ENCODE measurements around the gene ZNF442. TPM values are rescaled to one million over a fixed set of nuclear protein-coding genes. Genes with fewer than 3 reads are reported as not detected.
A peak's percentile ranks its signal among the peaks of the same experiment; 100 is the strongest.

The ZNF442 gene
- total and polyA plus RNA-seq, 2 experiments from 2014 or later = 0.71 to 3.6 TPM

DNA sequence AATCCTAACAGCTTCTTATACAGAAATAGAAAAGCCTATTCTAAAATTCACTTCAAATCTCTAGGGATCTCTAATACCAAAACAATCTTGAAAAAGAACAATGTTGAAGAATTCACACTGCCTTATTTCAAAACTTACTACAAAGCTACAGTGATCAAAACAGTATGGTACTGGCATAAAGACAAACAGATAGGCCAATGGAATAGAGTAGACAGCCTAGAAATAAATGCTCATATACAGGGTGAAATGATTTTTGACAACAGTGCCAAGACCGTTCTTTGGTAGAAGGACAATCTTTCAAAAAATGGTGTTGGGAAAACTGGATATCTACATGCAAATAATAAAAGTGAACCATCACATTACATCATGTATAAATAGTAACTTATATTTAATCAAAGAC, 20.3 kb downstream of the ZNF442 start:
- Histone ChIP-seq H3K9me3 (ENCODE audit: low read depth) (peaks cover 8% of the 10 kb centered on the region), H3K4me1 (ENCODE audit: insufficient read depth) (no peaks in the 10 kb centered on the region), H3K9ac (no peak overlapping the region), H4K20me1 (ENCODE audit: insufficient read depth) (no peaks in the 10 kb centered on the region), H3K4me3 (no peak overlapping the region), H3K79me2 (ENCODE audit: insufficient read depth) (no peaks in the 10 kb centered on the region), H3K27me3 (replicated peaks; ENCODE audit: insufficient read depth) (no peaks in the 10 kb centered on the region), H3K27ac (no peak overlapping the region), H2AFZ (no peak overlapping the region), H3K36me3 (ENCODE audit: low read depth) (peaks cover 15% of the 10 kb centered on the region), H3K4me2 (ENCODE audit: unreplicated experiment) (no peak overlapping the region), H3F3A (ENCODE audit: insufficient read depth) (peaks cover 6% of the 10 kb centered on the region; the same call in 1 of the 2 replicates), H3K9me2 (ENCODE audit: insufficient read depth) (no peaks in the 10 kb centered on the region)
- no peak for TF ChIP-seq EZH2phosphoT487 (IDR thresholded peaks at IDR 0.05; ENCODE audit: insufficient read depth, low read depth)
- TF ChIP-seq EZH2 (IDR thresholded peaks at IDR 0.05; ENCODE audit: insufficient read depth, poor library complexity, severe bottlenecking) = no peak
- in situ Hi-C loops (cut with MboI) = no loop called here
- 89 to 100% methylated on average over 1 of the region's 1 CpG for WGBS, 2 experiments (ENCODE audit: low coverage in 1 of 2, low lambda C conversion rate in 2 of 2, missing lambda C conversion rate in 2 of 2)
- no peak for DNase-seq

DNA sequence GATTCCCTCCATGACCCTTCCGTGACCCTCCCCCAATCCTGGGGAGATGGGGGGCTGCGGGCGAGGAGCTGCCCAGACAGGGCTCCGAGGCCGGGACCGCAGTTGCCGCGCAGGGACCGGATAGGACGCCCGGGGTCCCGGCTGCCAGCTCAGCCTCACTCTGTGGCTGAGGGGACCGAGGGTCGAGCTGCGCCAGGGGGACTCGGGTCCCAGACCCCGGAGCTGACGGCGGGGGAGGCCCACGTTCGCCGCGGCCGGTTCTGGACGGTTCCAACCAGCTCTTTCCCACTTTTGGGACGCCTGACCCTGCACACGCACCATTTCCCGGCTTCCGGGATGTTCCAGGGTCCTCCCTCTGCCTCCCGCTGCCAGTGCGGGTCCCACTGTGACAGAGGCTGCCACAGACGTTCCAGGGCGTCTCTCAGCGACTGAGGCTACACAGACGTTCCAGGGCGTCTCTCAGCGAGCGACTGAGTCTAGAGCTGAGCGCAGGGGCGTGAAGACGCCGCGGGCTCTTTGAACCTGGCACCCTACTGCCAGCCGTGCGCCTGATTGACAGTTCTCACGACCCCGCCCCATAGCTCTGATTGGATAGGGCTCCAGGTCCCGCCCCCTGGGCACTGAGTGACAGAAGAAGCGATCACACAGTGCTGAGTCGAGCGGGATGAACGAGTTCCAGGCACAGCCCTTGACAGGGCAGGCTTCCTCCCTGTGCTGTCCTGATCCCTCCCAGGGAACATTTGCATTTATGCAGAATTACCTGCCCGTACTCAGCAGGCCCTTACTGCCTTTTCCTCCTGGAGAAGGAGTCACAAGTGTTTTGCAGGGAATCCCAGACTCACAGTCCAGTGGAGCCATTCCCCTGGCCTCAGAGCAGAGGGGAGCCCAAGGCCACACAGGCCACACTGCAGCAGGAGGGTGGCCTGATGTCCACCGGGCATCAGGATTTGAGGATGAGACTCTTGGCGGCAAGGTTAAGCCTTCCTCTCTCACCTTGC, 32.0 kb downstream of the ZNF442 start, which contains the start of gene ZNF563:
Gene ZNF563, minus strand, starts transcription at position 472 of the 998 bp plus-strand sequence. Its CDS starts 151 bp downstream, at position 321.
- H3K27me3 ChIP-seq (replicated peaks; ENCODE audit: insufficient read depth) = no peaks in the 10 kb centered on the region
- H4K20me1 ChIP-seq (ENCODE audit: insufficient read depth) = no peaks in the 10 kb centered on the region
- H2AFZ ChIP-seq = peak within 1 kb of the TSS; percentile 93
- peak within 1 kb of the TSS; percentile 82 for H3K4me3 ChIP-seq
- H3F3A ChIP-seq (ENCODE audit: insufficient read depth) = peaks cover 8% of the 10 kb centered on the region; the same call in 1 of the 2 replicates
- H3K79me2 ChIP-seq (ENCODE audit: insufficient read depth) = peaks cover 39% of the 10 kb centered on the region
- H3K36me3 ChIP-seq (ENCODE audit: low read depth) = no peaks in the 10 kb centered on the region
- peak within 1 kb of the TSS; percentile 86 for H3K4me2 ChIP-seq (ENCODE audit: unreplicated experiment)
- no peaks in the 10 kb centered on the region for H3K9me2 ChIP-seq (ENCODE audit: insufficient read depth)
- peak within 1 kb of the TSS; percentile 75 for H3K27ac ChIP-seq
- DNase-seq = peak; percentile 97
- peak within 1 kb of the TSS; percentile 90 for H3K9ac ChIP-seq
- H3K4me1 ChIP-seq (ENCODE audit: insufficient read depth) = no peaks in the 10 kb centered on the region
- TF ChIP-seq EZH2 (IDR thresholded peaks at IDR 0.05; ENCODE audit: insufficient read depth, poor library complexity, severe bottlenecking) (no peak), EZH2phosphoT487 (IDR thresholded peaks at IDR 0.05; ENCODE audit: insufficient read depth, low read depth) (no peak)
- H3K9me3 ChIP-seq (ENCODE audit: low read depth) = no peaks in the 10 kb centered on the region
- in situ Hi-C loops (cut with MboI) = no loop called here
- 1 to 2% methylated on average over 48 to 55 of the region's 55 CpGs for WGBS, 2 experiments (ENCODE audit: low coverage in 1 of 2, low lambda C conversion rate in 2 of 2, missing lambda C conversion rate in 2 of 2)

DNA sequence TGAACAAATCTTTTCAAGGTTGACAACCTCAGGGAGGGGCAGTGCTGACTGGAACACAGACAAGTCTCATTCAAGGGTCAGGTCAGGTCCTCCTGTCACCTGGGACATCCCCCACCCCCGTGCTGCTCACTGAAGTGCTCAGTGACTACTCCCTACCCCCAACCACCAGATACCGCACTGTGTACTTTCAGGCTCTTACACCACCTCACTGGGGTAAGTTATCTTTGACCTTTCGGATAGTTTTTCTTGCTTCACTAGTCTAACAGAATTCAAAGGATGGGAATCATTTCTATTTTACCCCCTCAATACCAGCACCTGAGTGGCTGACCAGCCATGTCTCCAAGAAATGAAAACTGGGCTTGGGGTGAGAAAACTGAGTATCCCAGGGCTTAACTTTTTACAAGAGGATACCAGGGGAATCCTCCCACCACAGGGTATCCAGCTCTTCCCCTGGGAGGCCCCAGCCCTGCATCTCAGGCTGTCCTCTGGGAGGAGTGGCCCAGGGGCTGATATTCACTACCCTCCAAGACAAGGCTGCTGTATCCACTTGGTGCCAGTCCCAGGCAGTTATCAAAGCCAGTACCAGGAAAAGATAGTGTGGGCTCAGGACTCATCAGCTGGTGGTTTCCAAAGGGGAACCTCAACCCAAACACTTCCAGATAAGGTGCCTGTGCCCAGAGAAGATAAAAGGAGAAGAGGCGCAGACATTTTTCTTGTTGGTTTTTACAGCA, 34.1 kb downstream of the ZNF442 start:
- Histone ChIP-seq H3K79me2 (ENCODE audit: insufficient read depth) (peaks cover 55% of the 10 kb centered on the region), H3K4me1 (ENCODE audit: insufficient read depth) (no peaks in the 10 kb centered on the region), H3K9me3 (ENCODE audit: low read depth) (no peaks in the 10 kb centered on the region), H3K27me3 (replicated peaks; ENCODE audit: insufficient read depth) (no peaks in the 10 kb centered on the region), H3K9me2 (ENCODE audit: insufficient read depth) (no peaks in the 10 kb centered on the region), H3K4me3 (no peak overlapping the region), H3K4me2 (ENCODE audit: unreplicated experiment) (no peak overlapping the region), H3F3A (ENCODE audit: insufficient read depth) (peaks cover 8% of the 10 kb centered on the region; the same call in 1 of the 2 replicates), H2AFZ (no peak overlapping the region), H3K36me3 (ENCODE audit: low read depth) (no peaks in the 10 kb centered on the region), H3K27ac (no peak overlapping the region), H3K9ac (no peak overlapping the region), H4K20me1 (ENCODE audit: insufficient read depth) (no peaks in the 10 kb centered on the region)
- in situ Hi-C loops (cut with MboI) = no loop called here
- 80 to 87% methylated on average over 4 of the region's 4 CpGs for WGBS, 2 experiments (ENCODE audit: low coverage in 1 of 2, low lambda C conversion rate in 2 of 2, missing lambda C conversion rate in 2 of 2)
- no peak for TF ChIP-seq EZH2phosphoT487 (IDR thresholded peaks at IDR 0.05; ENCODE audit: insufficient read depth, low read depth)
- no peak for TF ChIP-seq EZH2 (IDR thresholded peaks at IDR 0.05; ENCODE audit: insufficient read depth, poor library complexity, severe bottlenecking)
- DNase-seq = no peak

DNA sequence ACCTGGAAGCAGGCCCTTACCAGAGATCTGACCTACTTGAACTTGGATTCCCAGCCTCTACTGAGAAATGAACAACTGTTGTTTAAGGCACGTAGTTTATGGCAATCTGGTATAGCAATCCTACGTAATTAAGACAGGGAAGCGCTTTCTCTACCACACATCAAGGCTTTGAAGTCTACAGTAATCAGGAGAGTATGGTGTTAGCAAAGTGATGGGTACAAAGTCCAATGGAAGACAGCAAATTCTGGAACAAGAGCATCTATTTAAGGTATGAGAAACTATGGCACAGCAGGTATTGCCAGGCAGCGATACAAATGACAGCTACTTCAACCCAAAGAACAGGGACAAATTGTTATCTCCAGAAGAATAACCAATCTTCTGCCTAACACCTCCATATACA, 35.1 kb downstream of the ZNF442 start:
- WGBS, 2 experiments (ENCODE audit: low coverage in 1 of 2, low lambda C conversion rate in 2 of 2, missing lambda C conversion rate in 2 of 2) = 88 to 94% methylated on average over 4 of the region's 4 CpGs
- H3K9me3 ChIP-seq (ENCODE audit: low read depth) = no peaks in the 10 kb centered on the region
- no peak overlapping the region for H2AFZ ChIP-seq
- peaks cover 12% of the 10 kb centered on the region for H3F3A ChIP-seq (ENCODE audit: insufficient read depth)
- H3K9ac ChIP-seq = no peak overlapping the region
- peaks cover 61% of the 10 kb centered on the region for H3K79me2 ChIP-seq (ENCODE audit: insufficient read depth)
- H3K4me1 ChIP-seq (ENCODE audit: insufficient read depth) = no peaks in the 10 kb centered on the region
- H3K27me3 ChIP-seq (replicated peaks; ENCODE audit: insufficient read depth) = no peaks in the 10 kb centered on the region
- no peaks in the 10 kb centered on the region for H4K20me1 ChIP-seq (ENCODE audit: insufficient read depth)
- no peak overlapping the region for H3K27ac ChIP-seq
- TF ChIP-seq EZH2 (IDR thresholded peaks at IDR 0.05; ENCODE audit: insufficient read depth, poor library complexity, severe bottlenecking) (no peak), EZH2phosphoT487 (IDR thresholded peaks at IDR 0.05; ENCODE audit: insufficient read depth, low read depth) (no peak)
- H3K9me2 ChIP-seq (ENCODE audit: insufficient read depth) = no peaks in the 10 kb centered on the region
- H3K36me3 ChIP-seq (ENCODE audit: low read depth) = no peaks in the 10 kb centered on the region
- H3K4me3 ChIP-seq = no peak overlapping the region
- H3K4me2 ChIP-seq (ENCODE audit: unreplicated experiment) = no peak overlapping the region
- in situ Hi-C loops (cut with MboI) = no loop called here
- DNase-seq = no peak
